K562 treated with DMSO at 1 percent for 12 hours (cell line): Measurements from ENCODE around the gene MRPL43. TPM values are rescaled to one million over a fixed set of nuclear protein-coding genes. Genes with fewer than 3 reads are reported as not detected.

ENCODE experiments used
- total RNA-seq: library from RNA; unstranded; fragments of 300-600 nt; gene quantifications from 2 replicates; pipeline ENCODE4 v1.2.3, GENCODE V29; 2022; ENCODE audit not compliant: insufficient read depth

MRPL43 gene
- 51.9 and 54.0 TPM in 2 replicates for total RNA-seq

GRCh38 chr10:100986952-100987684 is at the start of gene MRPL43, which contains the start of gene TWNK:
Gene MRPL43, minus strand, starts transcription at chr10:100987497. Its CDS starts 54 bp downstream, at chr10:100987443.
Gene TWNK, plus strand, starts transcription at chr10:100987543. Its CDS starts 668 bp downstream, at chr10:100988211.

GRCh38 chr10:101031128-101031795 is 44.0 kb upstream of the MRPL43 start, which contains the start of the genes PDZD7 and SFXN3:
Gene PDZD7, minus strand, starts transcription at chr10:101031129. Its CDS starts 910 bp downstream, at chr10:101030219.
Gene SFXN3, plus strand, starts transcription at chr10:101031234. Its CDS starts 3,461 bp downstream, at chr10:101034695.

GRCh38 chr10:100999742-101000126 is 12.4 kb upstream of the MRPL43 start, which contains the start of gene LZTS2:
Gene LZTS2, plus strand, starts transcription at chr10:100999808. Its CDS starts 2,731 bp downstream, at chr10:101002539.

GRCh38 chr10:100969187-100970075 is 17.9 kb downstream of the MRPL43 start, which contains the start of gene SEMA4G:
Gene SEMA4G, plus strand, starts transcription at chr10:100969504. Its CDS starts 3,409 bp downstream, at chr10:100972913.

Other genes starting within 250 kb of the MRPL43 start
- gene PAX2, start 241.9 kb downstream of the MRPL43 start, total RNA-seq, result not detected in 2 replicates
- gene SLF2, start 74.5 kb downstream of the MRPL43 start, total RNA-seq, result 8.9 and 16.0 TPM in 2 replicates
- gene SEMA4G, start 18.0 kb downstream of the MRPL43 start, total RNA-seq, result 1.5 and 1.8 TPM in 2 replicates
- gene TWNK, start within 50 bp of the MRPL43 start, total RNA-seq, result 3.8 and 6.2 TPM in 2 replicates
- 38.2 and 39.9 TPM in 2 replicates for gene LZTS2, start 12.3 kb upstream of the MRPL43 start, total RNA-seq
- 0.27 and 0.78 TPM in 2 replicates for gene PDZD7, start 43.6 kb upstream of the MRPL43 start, total RNA-seq
- 1.1 and 2.1 TPM in 2 replicates for gene SFXN3, start 43.7 kb upstream of the MRPL43 start, total RNA-seq
- gene KAZALD1, start 74.5 kb upstream of the MRPL43 start, total RNA-seq, result 15.6 and 15.8 TPM in 2 replicates
- gene TLX1, start 143.8 kb upstream of the MRPL43 start, total RNA-seq, result 0.22 TPM in 1 of 2 replicates, not detected in the other
- gene LBX1, start 242.0 kb upstream of the MRPL43 start, total RNA-seq, result not detected in 2 replicates